Measurements from ENCODE around the gene LRRC3. TPM values are rescaled to one million over a fixed set of nuclear protein-coding genes. Genes with fewer than 3 reads are reported as not detected.

The LRRC3 gene
- total and polyA plus RNA-seq, 2 of the 8 experiments (the other 6 are each of a cell fraction or from before 2014, with no cell fraction given), result 3.1 to 5.4 TPM

GRCh38 chr21:44432841-44433790 lies 22.2 kb upstream of the LRRC3 start (continued):
- TF ChIP-seq CHD7 (IDR thresholded peaks at IDR 0.05; ENCODE audit: insufficient replicate concordance, low read length) (no peak), ZNF274 (IDR thresholded peaks at IDR 0.05; ENCODE audit: borderline replicate concordance, extremely low read depth, low read length) (no peak), HDAC6 (IDR thresholded peaks at IDR 0.05; ENCODE audit: low read depth, low read length) (no peak), GTF2F1 (IDR thresholded peaks at IDR 0.05; ENCODE audit: borderline replicate concordance, low read depth, low read length) (no peak)

Measured in H1 (cell line).